K562 (cell line): Measurements from ENCODE around the gene IP6K3. TPM values are rescaled to one million over a fixed set of nuclear protein-coding genes. Genes with fewer than 3 reads are reported as not detected.

Experiments
- ATAC-seq: fragments of 200-7000 bp; cut with Tn5 transposase; 3 replicates; pipeline ENCODE4 v1.9.1; 2020; ENCODE audit warnings: moderate library complexity
- BruUV-seq: library from RNA; stranded (reverse); fragments of 400-500 nt; replicated peaks from 2 replicates; lab custom pipeline; 2021; lab: Mats Ljungman, UMichigan
- CTCF ChIA-PET: fragments of 300-600 bp; formaldehyde crosslinking; extraction: SDS; loops from one replicate; lab custom pipeline; 2021; ENCODE audit warnings: low intra/inter-chr PET ratio; lab: Yijun Ruan, JAX
- POLR2A ChIA-PET: fragments of 300-600, 350-650 bp; sonication (Branson Sonifier 250); formaldehyde crosslinking; extraction: SDS; loops from one replicate; lab custom pipeline; 2021; ENCODE audit warnings: antibody characterized with exemption, inconsistent platforms; lab: Yijun Ruan, JAX
- DNase-seq, 4 experiments: peaks; one replicate each; pipeline versions ENCODE4 v3.0.0 to v3.0.0-alpha.2; 2011 to 2018; ENCODE audit warnings: low spot score in 3 of 4, mixed read lengths in 3 of 4; ENCODE audit errors: extremely low read depth in 1 of 4
- FAIRE-seq: peaks from 2 replicates; lab custom pipeline; 2011; peaks lifted over from hg19 to GRCh38; lab: Jason Lieb, UNC
- H2AFZ ChIP-seq: 2 replicates; pipeline ENCODE4 v1.6.0; 2011; ENCODE audit warnings: low read depth, low read length, control low read depth, inconsistent platforms
- H3K27ac ChIP-seq: fragments of 200-600 bp; 3 replicates; pipeline ENCODE4 v1.8.0; 2011; ENCODE audit warnings: low read depth, mild to moderate bottlenecking, control low read depth, inconsistent platforms, low read length, moderate library complexity, mixed read lengths; ENCODE audit errors: extremely low read depth
- H3K27me3 ChIP-seq, 2 experiments: fragments of 300-600 bp in 1 of 2; 2 replicates in 1 of 2; 3 replicates in 1 of 2; pipeline versions ENCODE4 v1.6.0 to v1.8.0; 2011; ENCODE audit warnings: inconsistent platforms in 2 of 2, low read length in 2 of 2, mild to moderate bottlenecking in 1 of 2, mixed read lengths in 1 of 2, moderate library complexity in 1 of 2; ENCODE audit not compliant: control insufficient read depth in 2 of 2, insufficient read depth in 2 of 2
- H3K36me3 ChIP-seq: fragments of 300-600 bp; 3 replicates; pipeline ENCODE4 v1.8.0; 2011; ENCODE audit warnings: mild to moderate bottlenecking, low read length, inconsistent platforms; ENCODE audit not compliant: control insufficient read depth, insufficient read depth
- H3K4me1 ChIP-seq, 2 experiments: fragments of 200-600 bp in 1 of 2; replicated peaks in 1 of 2; 2 replicates in 1 of 2; 3 replicates in 1 of 2; pipeline versions ENCODE4 v1.5.1 to v1.8.0; 2011; ENCODE audit warnings: inconsistent platforms in 2 of 2, low read length in 2 of 2, mild to moderate bottlenecking in 1 of 2, mixed read lengths in 1 of 2, moderate library complexity in 1 of 2; ENCODE audit not compliant: control insufficient read depth in 2 of 2, insufficient read depth in 2 of 2
- H3K4me2 ChIP-seq: 2 replicates; pipeline ENCODE4 v1.6.1; 2011; ENCODE audit warnings: low read length, control low read depth, inconsistent platforms, mixed read lengths; ENCODE audit not compliant: insufficient read depth
- H3K4me3 ChIP-seq: fragments of 200-600 bp; sonication (generic), shearing (Covaris generic); 2 replicates; pipeline ENCODE4 v1.5.1; 2016; ENCODE audit warnings: control low read depth, inconsistent platforms
- H3K79me2 ChIP-seq: fragments of 200-600 bp; 3 replicates; pipeline ENCODE4 v1.8.0; 2011; ENCODE audit warnings: low read length, inconsistent platforms; ENCODE audit not compliant: control insufficient read depth, insufficient read depth
- H3K9ac ChIP-seq, 2 experiments: 2 replicates each; pipeline versions ENCODE4 v1.6.0 to v1.6.1; 2011; ENCODE audit warnings: low read depth in 2 of 2, low read length in 2 of 2, control low read depth in 1 of 2, inconsistent platforms in 1 of 2, mild to moderate bottlenecking in 1 of 2, mixed read lengths in 1 of 2; ENCODE audit not compliant: insufficient read depth in 1 of 2
- H3K9me1 ChIP-seq: one replicate; pipeline ENCODE4 v1.6.0; 2011; ENCODE audit warnings: inconsistent platforms, mild to moderate bottlenecking, low read length, moderate library complexity; ENCODE audit not compliant: control insufficient read depth, insufficient read depth
- H3K9me3 ChIP-seq: replicated peaks from 2 replicates; pipeline ENCODE4 v1.5.1; 2011; ENCODE audit warnings: low read depth, low read length, inconsistent platforms; ENCODE audit not compliant: control insufficient read depth, insufficient read depth
- H4K20me1 ChIP-seq: replicated peaks from 2 replicates; pipeline ENCODE4 v1.6.1; 2011; ENCODE audit warnings: low read length, inconsistent platforms, mixed read lengths; ENCODE audit not compliant: control insufficient read depth, insufficient read depth
- BCOR ChIP-seq: fragments of 450-650 bp; IDR thresholded peaks from 2 replicates; pipeline ENCODE4 v1.6.1; 2016
- CBX3 ChIP-seq, 2 experiments: IDR thresholded peaks; 1 replicate in 1 of 2; 2 replicates in 1 of 2; pipeline ENCODE4 v1.6.1; 2012; ENCODE audit warnings: inconsistent platforms in 2 of 2, low read length in 2 of 2, borderline replicate concordance in 1 of 2, control low read depth in 1 of 2
- DIDO1 ChIP-seq: fragments of 450-650 bp; IDR thresholded peaks from 2 replicates; pipeline ENCODE4 v1.6.1; 2016; ENCODE audit warnings: low read depth, missing biosample characterization, missing genetic modification characterization
- EP400 ChIP-seq: fragments of 450-650 bp; IDR thresholded peaks from 2 replicates; pipeline ENCODE4 v1.6.1; 2017; ENCODE audit warnings: antibody characterized with exemption, mild to moderate bottlenecking, moderate library complexity
- HDAC8 ChIP-seq: fragments of 450-650 bp; IDR thresholded peaks from 2 replicates; pipeline ENCODE4 v1.6.1; 2016; ENCODE audit warnings: mild to moderate bottlenecking, missing genetic modification characterization, moderate library complexity, missing compliant biosample characterization
- KAT2B ChIP-seq: IDR thresholded peaks from one replicate; pipeline ENCODE4 v1.6.1; 2012; ENCODE audit warnings: low read depth, mild to moderate bottlenecking, control low read depth, inconsistent platforms, low read length, moderate library complexity
- MEF2A ChIP-seq: IDR thresholded peaks from 2 replicates; pipeline ENCODE4 v1.6.1; 2011; ENCODE audit warnings: low read depth, mild to moderate bottlenecking, low read length, moderate library complexity; ENCODE audit not compliant: control insufficient read depth
- NCOA6 ChIP-seq: fragments of 450-650 bp; IDR thresholded peaks from 2 replicates; pipeline ENCODE4 v1.6.1; 2017; ENCODE audit warnings: mild to moderate bottlenecking
- RBM25 ChIP-seq: fragments of 200-400 bp; formaldehyde crosslinking; IDR thresholded peaks from 2 replicates; pipeline ENCODE4 v1.6.1; 2018; ENCODE audit warnings: low read length, low read depth, moderate library complexity; ENCODE audit not compliant: severe bottlenecking
- SETDB1 ChIP-seq: IDR thresholded peaks from one replicate; pipeline ENCODE4 v1.6.1; 2012; ENCODE audit warnings: low read length, control low read depth, inconsistent platforms
- SMARCC2 ChIP-seq: fragments of 450-650 bp; IDR thresholded peaks from 2 replicates; pipeline ENCODE4 v1.6.1; 2017; ENCODE audit warnings: antibody characterized with exemption, moderate library complexity, mild to moderate bottlenecking, low read depth
- SRSF3 ChIP-seq: fragments of 200-400 bp; formaldehyde crosslinking; IDR thresholded peaks from 2 replicates; pipeline ENCODE4 v1.6.1; 2016; ENCODE audit warnings: mild to moderate bottlenecking, low read length, moderate library complexity; ENCODE audit not compliant: insufficient read depth
- TFE3 ChIP-seq: fragments of 450-650 bp; formaldehyde crosslinking; IDR thresholded peaks from 2 replicates; pipeline ENCODE4 v1.4.0; 2020; ENCODE audit warnings: mild to moderate bottlenecking, mixed read lengths
- ZBTB26 ChIP-seq: fragments of 450-650 bp; formaldehyde crosslinking; IDR thresholded peaks from 2 replicates; pipeline ENCODE4 v1.4.0; 2022; ENCODE audit warnings: missing genetic modification characterization
- ZBTB7A ChIP-seq: IDR thresholded peaks from 2 replicates; pipeline ENCODE4 v1.6.1; 2011; ENCODE audit warnings: low read depth, mild to moderate bottlenecking, low read length, moderate library complexity, borderline replicate concordance; ENCODE audit not compliant: control insufficient read depth
- ZNF398 ChIP-seq: fragments of 250-450 bp; sonication (Bioruptor Pico); IDR thresholded peaks from 2 replicates; pipeline ENCODE4 v1.8.0; 2021; ENCODE audit warnings: moderate library complexity, mild to moderate bottlenecking, inconsistent platforms
- ZNF561 ChIP-seq: fragments of 450-650 bp; formaldehyde crosslinking; conservative IDR thresholded peaks from 2 replicates; pipeline ENCODE4 v1.4.0; 2020; ENCODE audit warnings: mild to moderate bottlenecking, moderate library complexity
- WGBS: fragments of 100-300 bp; shearing (Covaris generic); methylation state at CpG from one replicate; pipeline ENCODE4 v1.1.6; 2016; ENCODE audit warnings: low coverage, mixed read lengths; ENCODE audit not compliant: insufficient coverage; ENCODE audit errors: missing lambda C conversion rate; 5-methylcytosine and 5-hydroxymethylcytosine counted together
- in situ Hi-C: fragments of 300-500 bp; cut with MboI; formaldehyde crosslinking; loops from 4 replicates; pipeline ENCODE4 v1.15.0; 2018; ENCODE audit warnings: inconsistent platforms, mixed read lengths
- intact Hi-C: fragments of 100-400 bp; cut with micrococcal nuclease; formaldehyde crosslinking; loops from 2 replicates; pipeline ENCODE4 v1.14.2; 2022
- polyA plus RNA-seq, 8 experiments: library from polyadenylated mRNA; depleted of rRNA in 4 of 8; stranded (reverse) in 5 of 8; unstranded in 3 of 8; fragments of >200 nt; fragmentation: Nextera tagmentation in 2 of 8; fragmentation: Illumina TruSeq in 1 of 8; extraction: Ambion mirVana in 2 of 8; extraction: Trizol in 1 of 8; gene quantifications; 2 replicates each; pipeline versions ENCODE4 v1.2.1 to v1.2.3, GENCODE V29; 2011 to 2014; ENCODE audit warnings: inconsistent platforms in 1 of 8, missing spikeins in 1 of 8
- total RNA-seq, 7 experiments: library from RNA; depleted of rRNA in 6 of 7; stranded (reverse); fragments of >200 nt in 6 of 7; fragmentation: Illumina TruSeq in 2 of 7; extraction: Trizol in 2 of 7; gene quantifications; 2 replicates each; pipeline versions ENCODE4 v1.2.1 to v1.2.3, GENCODE V29; 2011 to 2021; ENCODE audit warnings: low replicate concordance in 1 of 7

IP6K3 gene
- total and polyA plus RNA-seq, 9 of the 15 experiments (the other 6 are each of a cell fraction or from before 2014, with no cell fraction given) = not detected

GRCh38 chr6:33754222-33754621 is 7.5 kb upstream of the IP6K3 start (continued):
- TF ChIP-seq ZBTB7A (no peak), MEF2A (no peak)
- TF ChIP-seq, all 486 proteins: peak for 0

GRCh38 chr6:33752646-33753015 is 5.9 kb upstream of the IP6K3 start:
- FAIRE-seq (no peak), ATAC-seq (no peak), DNase-seq (no peak)
- no peak overlapping the region for H3K4me2 ChIP-seq
- no peaks in the 10 kb centered on the region for H3K79me2 ChIP-seq
- POLR2A ChIA-PET = no interaction called here
- no peak overlapping the region for H3K9ac ChIP-seq
- H2AFZ ChIP-seq = no peak overlapping the region
- peaks cover 37 to 69% of the 10 kb centered on the region in 2 experiments for H3K27me3 ChIP-seq
- CTCF ChIA-PET = no interaction called here
- H3K4me3 ChIP-seq = no peak overlapping the region
- peaks cover 0 to 10% of the 10 kb centered on the region in 2 experiments; a peak in 2 of 5 replicates for H3K4me1 ChIP-seq
- no peak overlapping the region for H3K27ac ChIP-seq
- in situ Hi-C loops = no loop called here
- no TSS peak for BruUV-seq
- no peaks in the 10 kb centered on the region for H3K9me3 ChIP-seq
- intact Hi-C loops = no loop called here
- peaks cover 3% of the 10 kb centered on the region for H3K9me1 ChIP-seq
- no peaks in the 10 kb centered on the region for H3K36me3 ChIP-seq
- 7% methylated on average over 1 of the region's 1 CpG for WGBS
- peaks cover 2% of the 10 kb centered on the region; the same call in 1 of the 2 replicates for H4K20me1 ChIP-seq
- TF ChIP-seq NCOA6 (no peak), BCOR (peak; percentile 57; the same call in 1 of the 2 replicates), SMARCC2 (no peak), TFE3 (CRISPR knock-in tag) (no peak), HDAC8 (tag) (no peak), CBX3 (IDR thresholded peaks at IDR 0.05; ENCODE audit: borderline replicate concordance in 1 of 2, low read length in 2 of 2) (no peak), SRSF3 (no peak), ZNF561 (CRISPR knock-in tag) (no peak), DIDO1 (no peak), ZNF398 (CRISPR knock-in tag) (no peak), RBM25 (peak; percentile 83), SETDB1 (no peak), KAT2B (no peak), ZBTB26 (CRISPR knock-in tag) (no peak), EP400 (no peak)
